ENCODE results near the gene NMRK2.

NMRK2 gene

GRCh38 chr19:3985643-3986259 lies 52.9 kb downstream of the NMRK2 start:
- TF ChIP-seq NFIC (IDR thresholded peaks at IDR 0.05) (no peak), ZBTB7A (IDR thresholded peaks at IDR 0.05; ENCODE audit: low read depth) (no peak), REST (IDR thresholded peaks at IDR 0.05; ENCODE audit: low read depth) (no peak), TAF1 (IDR thresholded peaks at IDR 0.05; ENCODE audit: low read depth) (no peak), TCF12 (IDR thresholded peaks at IDR 0.05; ENCODE audit: low read depth) (no peak), RAD21 (IDR thresholded peaks at IDR 0.05; ENCODE audit: low read depth) (no peak), CEBPB (IDR thresholded peaks at IDR 0.05) (no peak)

DNA sequence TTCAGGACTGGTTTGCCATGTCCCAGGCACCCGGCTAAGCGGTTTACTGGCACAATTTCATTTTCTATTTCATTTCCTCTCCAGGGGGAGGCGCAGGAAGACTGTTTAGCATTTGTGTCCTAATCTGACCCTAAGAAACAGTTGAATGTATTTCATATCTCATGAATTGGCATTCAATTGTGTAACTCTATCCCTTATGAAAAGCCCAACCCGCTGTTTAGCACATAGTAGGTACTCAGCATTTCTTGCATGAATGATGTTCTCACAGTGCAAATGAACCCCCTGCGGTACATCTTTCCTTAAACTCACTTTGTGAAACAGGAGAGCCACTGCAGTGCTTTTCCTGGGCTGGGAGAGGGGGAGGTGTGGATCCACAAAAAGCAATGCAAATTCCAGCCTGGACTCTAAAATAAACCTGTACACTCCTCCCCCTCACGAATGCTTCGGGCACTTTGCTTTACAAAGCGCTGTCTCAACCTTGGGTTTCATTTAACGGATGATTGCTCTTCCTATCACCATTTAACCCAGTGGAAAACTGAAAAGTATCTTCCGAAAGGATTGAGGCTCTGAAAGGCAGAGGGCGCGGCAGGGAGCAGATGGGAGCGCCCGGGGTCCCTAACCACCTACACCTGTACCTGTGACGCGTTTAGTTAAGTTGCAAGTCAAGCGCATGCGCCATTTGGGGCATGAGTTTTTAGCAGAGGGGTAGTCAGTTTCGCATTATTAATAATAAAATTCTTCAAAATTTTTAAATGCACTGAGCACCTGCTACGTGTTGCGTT lies 53.6 kb downstream of the NMRK2 start:
- no peak for TF ChIP-seq NFIC (IDR thresholded peaks at IDR 0.05)
- TF ChIP-seq TCF12 (IDR thresholded peaks at IDR 0.05; ENCODE audit: low read depth): peak; percentile 26; the same call in 1 of the 2 replicates
- 0 out of 2 replicates have a peak, but pooled peaks have one; percentile 14 for TF ChIP-seq EP300 (IDR thresholded peaks at IDR 0.05; ENCODE audit: borderline replicate concordance)
- TF ChIP-seq CEBPB (IDR thresholded peaks at IDR 0.05): no peak
- TF ChIP-seq TEAD4 (IDR thresholded peaks at IDR 0.05): 0 out of 2 replicates have a peak, but pooled peaks have one; percentile 38
- TF ChIP-seq RAD21 (IDR thresholded peaks at IDR 0.05; ENCODE audit: low read depth): peak; percentile 54
- 0 out of 2 replicates have a peak, but pooled peaks have one; percentile 25 for TF ChIP-seq MAX (IDR thresholded peaks at IDR 0.05)

GRCh38 chr19:3987619-3988371 lies 54.9 kb downstream of the NMRK2 start:
- TF ChIP-seq EGR1 (IDR thresholded peaks at IDR 0.05) (no peak), RAD21 (IDR thresholded peaks at IDR 0.05; ENCODE audit: low read depth) (peak; percentile 46; the same call in 1 of the 2 replicates)

- TF ChIP-seq NFIC (IDR thresholded peaks at IDR 0.05) (no peak), EGR1 (IDR thresholded peaks at IDR 0.05) (no peak), CREB1 (IDR thresholded peaks at IDR 0.05; ENCODE audit: low read depth) (no peak), FOXM1 (IDR thresholded peaks at IDR 0.05; ENCODE audit: borderline replicate concordance, low read depth) (no peak), MAX (IDR thresholded peaks at IDR 0.05) (no peak), TAF1 (IDR thresholded peaks at IDR 0.05; ENCODE audit: low read depth) (no peak), ZBTB7A (IDR thresholded peaks at IDR 0.05; ENCODE audit: low read depth) (no peak)
These were observed 57.9 kb downstream of the NMRK2 start for GRCh38 chr19:3990815-3991117.

Measured in Ishikawa (cell line).